Right renal cortex interstitium (tissue), 3 donors: Measurements from ENCODE around the gene VANGL1. TPM values are rescaled to one million over a fixed set of nuclear protein-coding genes. Genes with fewer than 3 reads are reported as not detected.

Experiments
- DNase-seq, 3 donors: peaks; one replicate each; pipeline ENCODE4 v3.0.0-alpha.2; 2013; ENCODE audit warnings: low read depth in 3 of 3, low spot score in 2 of 3
- polyA plus RNA-seq, 3 donors: library from polyadenylated mRNA; unstranded; fragments of 120-200 nt; gene quantifications; one replicate each; pipeline ENCODE4 v1.2.1, GENCODE V29; 2013; ENCODE audit not compliant: insufficient read length in 3 of 3

The VANGL1 gene
- polyA plus RNA-seq, 3 donors: 14.3 to 15.3 (median 14.5) TPM

DNA sequence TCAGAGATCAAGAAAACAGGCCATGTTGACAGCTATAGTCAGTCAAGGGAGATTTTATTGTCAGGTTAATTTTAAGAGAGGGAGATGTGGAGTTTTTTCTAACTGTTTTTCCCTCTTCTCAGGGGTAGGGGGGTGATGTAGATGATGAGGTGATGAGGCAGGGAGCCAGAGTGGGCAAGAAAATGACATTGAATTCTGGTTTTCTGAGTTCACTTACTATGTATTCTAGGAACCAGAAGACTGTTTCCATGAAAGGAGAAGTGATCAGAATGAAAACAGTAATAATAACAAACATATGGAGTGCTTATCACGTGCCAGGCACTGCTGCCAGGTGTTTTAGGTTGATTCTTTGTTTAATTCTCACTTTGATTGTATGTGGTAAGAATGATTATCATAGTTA lies 86.6 kb downstream of the VANGL1 start:
- no peak for DNase-seq

DNA sequence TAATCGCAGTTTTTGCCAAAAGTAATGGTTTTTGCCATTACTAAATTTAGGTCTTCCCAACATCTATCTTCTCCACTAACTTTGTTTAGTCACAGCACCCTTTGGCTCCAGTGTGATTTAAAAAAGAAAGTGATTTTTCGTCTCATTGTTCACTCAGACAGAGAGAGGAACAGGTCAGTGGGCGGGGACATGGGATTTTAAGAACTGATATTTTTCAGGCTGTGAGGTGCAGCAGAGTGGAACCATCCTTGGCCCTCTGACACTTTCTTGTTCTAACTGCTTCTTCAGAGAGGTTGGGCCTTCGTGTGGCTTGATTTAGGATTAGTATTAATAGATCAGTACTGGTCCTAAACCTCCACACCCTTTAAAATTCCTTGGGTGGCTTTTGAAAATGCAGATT lies 88.0 kb downstream of the VANGL1 start:
- DNase-seq: no peak

DNA sequence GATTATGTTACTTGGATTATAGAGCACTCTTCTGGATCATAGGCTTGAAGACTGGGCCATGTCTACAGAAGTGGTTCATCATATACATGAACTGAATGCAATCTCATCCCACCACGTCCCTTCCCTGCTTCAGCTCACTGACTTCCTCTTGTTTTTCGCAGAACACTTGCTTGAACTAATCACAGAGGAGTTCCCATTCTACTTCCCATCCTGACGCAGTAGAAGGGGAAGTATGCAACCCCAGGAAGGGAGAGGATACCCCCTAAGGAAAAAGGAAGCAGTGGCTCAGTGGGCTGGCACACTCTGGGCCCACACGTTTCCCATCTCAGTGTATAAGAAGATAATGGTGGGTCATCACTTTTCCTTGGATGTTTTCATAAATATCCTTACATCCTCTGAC lies 90.5 kb downstream of the VANGL1 start:
- no peak for DNase-seq

DNA sequence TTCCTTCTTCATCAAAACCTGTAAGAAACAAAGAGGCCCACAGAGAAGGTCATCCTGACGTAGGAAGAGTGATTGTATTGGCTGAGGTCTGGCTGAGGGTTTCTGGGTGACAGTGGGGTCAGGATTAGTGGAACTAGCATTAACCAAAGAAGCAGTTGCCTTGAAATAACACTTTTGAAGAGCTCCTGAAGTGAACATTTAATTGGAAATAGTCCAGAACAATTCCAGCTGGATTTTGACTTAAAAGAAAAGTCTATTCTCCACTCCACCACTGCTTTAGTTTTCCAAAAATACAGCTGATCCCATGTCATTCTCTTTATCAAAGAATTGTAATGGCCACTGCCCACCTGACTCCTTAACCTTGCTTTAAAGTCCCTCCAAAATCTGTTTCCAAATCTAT lies 99.0 kb downstream of the VANGL1 start:
- no peak for DNase-seq

DNA sequence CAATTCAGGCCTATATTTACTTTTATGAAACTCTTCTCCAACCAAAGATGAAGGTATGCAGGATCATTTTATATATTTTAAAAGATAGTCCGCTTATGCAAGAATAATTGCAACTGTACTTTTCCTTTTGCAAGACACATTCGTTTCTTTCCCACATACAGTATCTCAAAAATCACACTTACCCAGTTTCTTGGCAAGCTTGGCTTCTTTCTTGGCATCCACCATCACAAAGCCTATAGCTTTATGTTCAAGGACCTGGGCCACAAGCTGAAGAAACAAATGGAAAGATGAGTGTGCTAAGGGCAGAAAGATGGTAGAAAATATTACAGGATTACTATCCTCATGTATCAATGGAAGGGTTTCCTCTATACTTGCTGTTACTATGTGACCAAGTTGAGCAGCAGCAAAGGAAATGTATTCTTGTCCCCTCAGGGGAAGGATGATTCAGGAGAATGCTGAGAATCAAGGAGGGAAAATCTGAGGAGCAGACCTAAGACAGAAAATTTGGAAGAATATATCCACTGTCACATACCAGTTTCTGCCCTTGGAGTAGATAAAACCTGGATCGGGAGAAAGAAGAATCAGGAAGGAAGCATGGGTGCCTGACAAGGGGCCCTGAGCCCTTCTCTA lies 103.0 kb downstream of the VANGL1 start:
- DNase-seq: no peak

DNA sequence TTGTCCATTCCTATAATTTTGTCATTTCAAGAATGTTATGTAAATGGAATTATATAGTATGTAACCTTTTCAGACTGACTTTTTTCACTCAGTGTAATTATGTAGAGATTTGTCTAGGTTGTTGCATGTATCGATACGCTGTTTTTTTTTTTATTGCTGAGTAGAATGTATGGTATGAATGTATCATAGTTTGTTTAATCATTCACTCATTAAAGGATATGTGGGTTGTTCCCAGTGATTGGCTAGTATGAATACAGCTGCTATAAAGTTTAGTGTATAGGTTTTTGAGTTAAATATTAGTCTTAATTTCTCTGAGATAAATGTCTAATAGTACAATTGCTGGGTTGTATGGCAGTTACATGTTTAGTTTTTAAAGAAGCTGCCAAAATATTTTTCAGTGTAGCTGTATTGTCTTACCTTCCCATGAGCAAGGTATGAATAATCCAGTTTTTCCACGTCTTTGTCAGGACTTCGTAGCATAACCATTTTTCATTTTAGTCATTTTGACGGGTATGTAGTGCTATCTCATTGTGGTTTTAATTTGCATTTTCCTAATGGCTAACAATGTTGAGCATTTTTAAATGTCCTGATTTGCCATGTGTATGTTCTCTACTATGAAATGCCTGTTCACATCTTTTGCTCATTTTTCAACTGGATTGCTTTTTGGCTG lies 104.4 kb downstream of the VANGL1 start:
- no peak for DNase-seq

Other genes with a start within 250 kb of the VANGL1 start
- 1 to 10 TPM in 1 of 3 donors, under 1 TPM in 2; 0.51 to 2.0 (median 0.92) TPM for gene CASQ2, start 126.7 kb downstream of the VANGL1 start, polyA plus RNA-seq
- not detected for gene NHLH2, start 199.2 kb downstream of the VANGL1 start, polyA plus RNA-seq